ENCODE measurements around the gene NTPCR. TPM values are rescaled to one million over a fixed set of nuclear protein-coding genes. Genes with fewer than 3 reads are reported as not detected.
A peak's percentile ranks its signal among the peaks of the same experiment; 100 is the strongest.

NTPCR gene
- total and polyA plus RNA-seq, 2 donors (not counting 3 experiments of a cell fraction or from before 2014, with no cell fraction given), result 13.2 to 35.3 TPM

DNA sequence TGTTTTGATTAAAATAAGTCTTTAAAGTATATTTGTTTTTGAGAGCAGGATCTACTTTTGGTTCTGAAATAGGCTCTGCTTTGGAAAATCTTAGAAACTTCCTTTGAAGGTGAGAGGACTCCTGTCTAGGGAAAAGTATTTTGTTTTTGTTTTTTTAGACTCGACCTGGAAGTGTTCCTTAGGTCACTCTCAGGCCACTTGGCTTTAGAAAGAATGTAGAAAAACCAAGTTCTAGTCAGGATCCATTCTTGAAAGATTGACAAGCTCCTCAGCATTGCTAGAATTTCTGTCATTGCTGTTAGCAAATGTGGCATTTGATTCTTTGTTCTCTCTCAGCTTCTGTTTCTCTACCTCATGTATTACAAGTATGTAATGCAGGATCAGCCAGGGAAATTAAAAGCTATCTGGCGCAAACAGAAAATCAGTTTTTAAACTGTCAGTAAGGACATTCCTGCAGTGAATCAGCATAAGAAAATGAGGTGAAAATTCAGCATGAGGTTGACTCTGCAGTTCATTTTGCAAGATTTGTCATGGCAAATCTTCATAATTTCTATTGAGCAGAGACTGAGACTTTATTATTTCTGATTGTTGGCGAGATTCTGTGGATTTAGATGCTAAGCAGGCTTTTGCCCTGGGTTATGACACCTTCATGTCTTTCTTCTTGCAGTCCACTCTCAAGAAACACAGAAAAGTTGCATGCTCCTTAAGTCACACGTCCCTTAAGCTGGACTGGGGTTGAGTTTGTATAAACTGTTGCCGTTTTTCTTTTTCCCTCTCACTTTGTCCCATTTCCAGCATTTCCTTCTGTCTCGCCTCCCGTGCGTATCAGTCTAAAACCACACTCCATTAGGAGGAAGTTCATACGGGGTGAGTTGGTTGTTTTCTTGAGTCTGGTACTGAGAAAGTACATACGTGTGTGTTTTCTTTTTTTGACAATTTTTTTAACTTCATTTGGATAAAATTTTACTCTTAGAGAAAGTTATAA, 12.6 kb downstream of the NTPCR start:
- DNase-seq (ENCODE audit: low read depth, low spot score), result peak; percentile 93

DNA sequence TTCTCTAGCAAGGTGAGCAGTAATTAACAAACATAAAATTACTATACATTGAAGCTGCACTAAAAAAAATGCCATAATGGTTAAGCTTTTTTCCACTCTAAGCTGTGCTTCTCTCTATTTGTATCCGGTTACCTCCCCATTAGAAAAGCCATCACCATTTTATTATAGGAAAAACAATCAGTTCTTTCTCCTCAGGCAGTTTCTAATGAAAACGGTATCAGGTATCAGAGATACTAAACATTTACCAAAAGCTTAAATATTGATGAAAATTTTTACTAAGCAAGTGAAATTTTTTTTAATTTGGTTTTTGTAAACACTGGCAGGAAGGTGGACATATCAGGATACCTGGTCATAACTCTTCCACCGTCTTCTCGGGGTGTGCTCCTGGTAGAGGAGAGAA, 14.2 kb downstream of the NTPCR start:
- dilution Hi-C loops (cut with MboI; ENCODE audit: extremely low pct_ligation_motif_present, low sequenced_read_pairs), result no loop called here

More for the DNA sequence above, 12.6 kb downstream of the NTPCR start:
- Histone ChIP-seq H3K4me3 (replicated peaks in 1 of 3; ENCODE audit: insufficient read depth in 1 of 3, low read depth in 1 of 3, low read length in 3 of 3) (peak overlapping the region in 1 of 3 experiments; percentile 3), H3K9ac (replicated peaks; ENCODE audit: extremely low read depth, insufficient read depth, low read length) (peak overlapping the region; percentile 38), H2AFZ (ENCODE audit: low read depth, low read length) (peak overlapping the region; percentile 82), H3K79me2 (ENCODE audit: control insufficient read depth, insufficient read depth, low read length) (no peaks in the 10 kb centered on the region), H3K9me3 (replicated peaks; ENCODE audit: control insufficient read depth, insufficient read depth, low read length) (no peaks in the 10 kb centered on the region), H4K20me1 (replicated peaks; ENCODE audit: control insufficient read depth, extremely low read depth, insufficient read depth, low read length) (no peaks in the 10 kb centered on the region), H3K36me3 (ENCODE audit: control insufficient read depth in 2 of 2, extremely low read depth in 1 of 2, insufficient read depth in 2 of 2, low read length in 2 of 2) (peaks cover 0 to 4% of the 10 kb centered on the region in 2 experiments), H3K9me1 (replicated peaks; ENCODE audit: control insufficient read depth, extremely low read depth, insufficient read depth, low read length) (no peaks in the 10 kb centered on the region), H3K27ac (ENCODE audit: insufficient read depth, low read depth, low read length) (peak overlapping the region; percentile 59), H3K27me3 (ENCODE audit: control insufficient read depth in 2 of 2, insufficient read depth in 2 of 2, low read length in 2 of 2) (no peaks in the 10 kb centered on the region), H3K4me1 (ENCODE audit: control insufficient read depth, extremely low read depth, insufficient read depth, low read length) (peaks cover 23% of the 10 kb centered on the region), H3K4me2 (ENCODE audit: insufficient read depth, low read length) (peak overlapping the region; percentile 81)
- POLR2A ChIA-PET, result no interaction called here
- CTCF ChIA-PET, result interaction anchor here (0.8 to 5.6 kb wide), 7 partner anchors 9 to 360 kb away, joined by 3 to 23 read pairs (median 4); no protein-coding TSS in a partner anchor
- BruUV-seq (replicated peaks), result no TSS peak
- peak; percentile 73 for FAIRE-seq
- dilution Hi-C loops (cut with MboI; ENCODE audit: extremely low pct_ligation_motif_present, low sequenced_read_pairs) (no loop called here), intact Hi-C loops (cut with micrococcal nuclease) (loop anchor here (5.0 kb wide), 1 partner anchor 234 kb away; no protein-coding TSS in a partner anchor)
- TF ChIP-seq JUN (IDR thresholded peaks at IDR 0.05; ENCODE audit: borderline replicate concordance, insufficient read depth, insufficient read length, low read depth) (no peak), EZH2 (IDR thresholded peaks at IDR 0.05; ENCODE audit: borderline replicate concordance, low read depth, low read length, severe bottlenecking) (no peak), GATA2 (IDR thresholded peaks at IDR 0.05; ENCODE audit: insufficient read depth, insufficient read length, low read depth, low read length) (peak; percentile 14), MYC (IDR thresholded peaks at IDR 0.05; ENCODE audit: low read depth, low read length) (no peak)

More for the DNA sequence above, 14.2 kb downstream of the NTPCR start:
- BruUV-seq (replicated peaks), result no TSS peak
- TF ChIP-seq POLR2AphosphoS5 (IDR thresholded peaks at IDR 0.05; ENCODE audit: insufficient read depth, low read depth, low read length), result no peak
- TF ChIP-seq GATA2 (IDR thresholded peaks at IDR 0.05; ENCODE audit: insufficient read depth, insufficient read length, low read depth, low read length), result no peak
- TF ChIP-seq, protein P1, sequence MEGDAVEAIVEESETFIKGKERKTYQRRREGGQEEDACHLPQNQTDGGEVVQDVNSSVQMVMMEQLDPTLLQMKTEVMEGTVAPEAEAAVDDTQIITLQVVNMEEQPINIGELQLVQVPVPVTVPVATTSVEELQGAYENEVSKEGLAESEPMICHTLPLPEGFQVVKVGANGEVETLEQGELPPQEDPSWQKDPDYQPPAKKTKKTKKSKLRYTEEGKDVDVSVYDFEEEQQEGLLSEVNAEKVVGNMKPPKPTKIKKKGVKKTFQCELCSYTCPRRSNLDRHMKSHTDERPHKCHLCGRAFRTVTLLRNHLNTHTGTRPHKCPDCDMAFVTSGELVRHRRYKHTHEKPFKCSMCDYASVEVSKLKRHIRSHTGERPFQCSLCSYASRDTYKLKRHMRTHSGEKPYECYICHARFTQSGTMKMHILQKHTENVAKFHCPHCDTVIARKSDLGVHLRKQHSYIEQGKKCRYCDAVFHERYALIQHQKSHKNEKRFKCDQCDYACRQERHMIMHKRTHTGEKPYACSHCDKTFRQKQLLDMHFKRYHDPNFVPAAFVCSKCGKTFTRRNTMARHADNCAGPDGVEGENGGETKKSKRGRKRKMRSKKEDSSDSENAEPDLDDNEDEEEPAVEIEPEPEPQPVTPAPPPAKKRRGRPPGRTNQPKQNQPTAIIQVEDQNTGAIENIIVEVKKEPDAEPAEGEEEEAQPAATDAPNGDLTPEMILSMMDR (IDR thresholded peaks at IDR 0.05; ENCODE audit: extremely low read depth in 1 of 2, insufficient read depth in 1 of 2, low read depth in 1 of 2, low read length in 2 of 2), result no peak
- no peak for TF ChIP-seq JUN (IDR thresholded peaks at IDR 0.05; ENCODE audit: borderline replicate concordance, insufficient read depth, insufficient read length, low read depth)
- no peak for TF ChIP-seq EZH2 (IDR thresholded peaks at IDR 0.05; ENCODE audit: borderline replicate concordance, low read depth, low read length, severe bottlenecking)
- TF ChIP-seq MYC (IDR thresholded peaks at IDR 0.05; ENCODE audit: low read depth, low read length), result no peak
- TF ChIP-seq POLR2A (IDR thresholded peaks at IDR 0.05; ENCODE audit: low read depth, low read length), result no peak
- no peak for TF ChIP-seq FOS (IDR thresholded peaks at IDR 0.05; ENCODE audit: borderline replicate concordance, insufficient read depth, low read length)
- no peak for TF ChIP-seq MAX (IDR thresholded peaks at IDR 0.05; ENCODE audit: insufficient read depth, insufficient read length)
- H3K79me2 ChIP-seq (ENCODE audit: control insufficient read depth, insufficient read depth, low read length), result no peaks in the 10 kb centered on the region
- ChIA-PET CTCF (interaction anchor here (5.6 kb wide), 1 partner anchor 12 kb away, joined by 23 read pairs; no protein-coding TSS in a partner anchor), POLR2A (no interaction called here)
- no peak for FAIRE-seq
- no peaks in the 10 kb centered on the region for H3K36me3 ChIP-seq (ENCODE audit: control insufficient read depth in 2 of 2, extremely low read depth in 1 of 2, insufficient read depth in 2 of 2, low read length in 2 of 2)
- no peak overlapping the region for H3K4me2 ChIP-seq (ENCODE audit: insufficient read depth, low read length)
- H3K4me3 ChIP-seq (replicated peaks in 1 of 3; ENCODE audit: insufficient read depth in 1 of 3, low read depth in 1 of 3, low read length in 3 of 3), result no peak overlapping the region
- peaks cover 23% of the 10 kb centered on the region for H3K4me1 ChIP-seq (ENCODE audit: control insufficient read depth, extremely low read depth, insufficient read depth, low read length)
- no peaks in the 10 kb centered on the region for H3K9me3 ChIP-seq (replicated peaks; ENCODE audit: control insufficient read depth, insufficient read depth, low read length)
- no peak overlapping the region for H3K27ac ChIP-seq (ENCODE audit: insufficient read depth, low read depth, low read length)
- no peaks in the 10 kb centered on the region for H4K20me1 ChIP-seq (replicated peaks; ENCODE audit: control insufficient read depth, extremely low read depth, insufficient read depth, low read length)
- no peaks in the 10 kb centered on the region for H3K27me3 ChIP-seq (ENCODE audit: control insufficient read depth in 2 of 2, insufficient read depth in 2 of 2, low read length in 2 of 2)
- H3K9ac ChIP-seq (replicated peaks; ENCODE audit: extremely low read depth, insufficient read depth, low read length), result no peak overlapping the region
- no peaks in the 10 kb centered on the region for H3K9me1 ChIP-seq (replicated peaks; ENCODE audit: control insufficient read depth, extremely low read depth, insufficient read depth, low read length)
- no peak for DNase-seq (ENCODE audit: low read depth, low spot score)
- no peak overlapping the region for H2AFZ ChIP-seq (ENCODE audit: low read depth, low read length)
- intact Hi-C loops (cut with micrococcal nuclease), result loop anchor here (5.0 kb wide), 1 partner anchor 233 kb away; no protein-coding TSS in a partner anchor
